Common myeloid progenitor, CD34-positive (primary cell): ENCODE results near the gene PPP2R5C.

Source experiments
- CTCF ChIA-PET: fragments of 350-600 bp; sonication (Branson Sonifier 250); formaldehyde crosslinking; loops from one replicate; lab custom pipeline; 2021; ENCODE audit warnings: antibody characterized with exemption; lab: Charles Lee
- POLR2A ChIA-PET: fragments of 350-600 bp; sonication (Branson Sonifier 250); formaldehyde crosslinking; loops from one replicate; lab custom pipeline; 2021; ENCODE audit warnings: antibody characterized with exemption; lab: Charles Lee
- DNase-seq, 3 donors: peaks; one replicate each; pipeline versions ENCODE4 v3.0.0 to v3.0.0-alpha.2; 2013
- H3K27ac ChIP-seq, 2 experiments: 1 replicate in 1 of 2; 2 replicates in 1 of 2; pipeline ENCODE4 v1.7.0; 2013; ENCODE audit warnings: inconsistent platforms in 2 of 2, low read length in 2 of 2, mild to moderate bottlenecking in 2 of 2, low read depth in 1 of 2, moderate library complexity in 1 of 2; ENCODE audit not compliant: severe bottlenecking in 2 of 2, insufficient read depth in 1 of 2, poor library complexity in 1 of 2
- H3K27me3 ChIP-seq, 5 experiments: replicated peaks in 2 of 5; 1 replicate in 3 of 5; 2 replicates in 2 of 5; pipeline versions ENCODE4 v1.6.1 to v1.7.0; 2013; ENCODE audit warnings: low read length in 4 of 5, mild to moderate bottlenecking in 2 of 5, moderate library complexity in 2 of 5, inconsistent platforms in 1 of 5; ENCODE audit not compliant: insufficient read depth in 5 of 5, control insufficient read depth in 4 of 5
- H3K36me3 ChIP-seq, 4 experiments: 1 replicate in 2 of 4; 2 replicates in 2 of 4; pipeline versions ENCODE4 v1.6.1 to v1.7.0; 2013; ENCODE audit warnings: low read length in 3 of 4, control low read depth in 1 of 4, mild to moderate bottlenecking in 1 of 4; ENCODE audit not compliant: control insufficient read depth in 4 of 4, insufficient read depth in 4 of 4
- H3K4me1 ChIP-seq, 4 experiments: 1 replicate in 3 of 4; 2 replicates in 1 of 4; pipeline versions ENCODE4 v1.6.1 to v1.7.1; 2013; ENCODE audit warnings: low read length in 3 of 4, mild to moderate bottlenecking in 3 of 4, control low read depth in 1 of 4, inconsistent platforms in 1 of 4, moderate library complexity in 1 of 4; ENCODE audit not compliant: control insufficient read depth in 4 of 4, insufficient read depth in 4 of 4; ENCODE audit errors: control extremely low read depth in 1 of 4
- H3K4me3 ChIP-seq, 7 experiments: 1 replicate in 4 of 7; 2 replicates in 3 of 7; pipeline versions ENCODE4 v1.5.1 to v1.7.0; 2013; ENCODE audit warnings: mild to moderate bottlenecking in 7 of 7, low read length in 6 of 7, moderate library complexity in 6 of 7, inconsistent platforms in 2 of 7, low read depth in 2 of 7, control low read depth in 1 of 7; ENCODE audit not compliant: insufficient read depth in 4 of 7, control insufficient read depth in 1 of 7; ENCODE audit errors: extremely low read depth in 1 of 7
- H3K9me3 ChIP-seq, 5 experiments: 1 replicate in 4 of 5; 2 replicates in 1 of 5; pipeline versions ENCODE4 v1.6.1 to v1.7.1; 2013; ENCODE audit warnings: low read length in 4 of 5, mild to moderate bottlenecking in 2 of 5, inconsistent platforms in 1 of 5, low read depth in 1 of 5, moderate library complexity in 1 of 5; ENCODE audit not compliant: control insufficient read depth in 4 of 5, insufficient read depth in 2 of 5; ENCODE audit errors: control extremely low read depth in 1 of 5
- WGBS: methylation state at CpG from one replicate; pipeline ENCODE4 v1.1.5; 2013; ENCODE audit not compliant: insufficient coverage; 5-methylcytosine and 5-hydroxymethylcytosine counted together

Gene PPP2R5C

DNA sequence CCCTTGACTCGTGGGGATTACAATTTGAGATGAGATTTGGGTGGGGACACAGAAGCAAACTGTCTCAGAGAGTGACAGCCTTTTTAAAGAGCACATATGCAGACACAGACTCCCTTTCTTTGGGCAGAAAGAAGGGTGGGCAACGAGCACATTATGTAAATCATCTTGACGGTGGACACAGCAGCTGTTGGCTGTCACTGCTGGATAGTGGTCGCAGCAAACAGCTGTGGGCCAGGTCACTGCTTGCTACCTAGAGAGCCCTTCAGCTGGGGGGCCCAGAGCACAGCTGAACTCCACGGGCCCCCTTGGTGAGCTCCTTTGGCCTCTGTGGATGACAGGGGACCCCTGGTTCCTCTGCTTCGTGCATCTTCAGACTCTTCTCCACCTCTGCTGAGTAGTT lies 23.1 kb downstream of the PPP2R5C start:
- H3K36me3 ChIP-seq, result no peaks in the 10 kb centered on the region
- no peak overlapping the region for H3K27ac ChIP-seq
- H3K27me3 ChIP-seq, result peaks cover 0 to 27% (median 9%) of the 10 kb centered on the region in 5 experiments
- H3K4me1 ChIP-seq, result peaks cover 0 to 11% (median 5%) of the 10 kb centered on the region in 4 experiments
- WGBS, result 98% methylated on average over 5 of the region's 6 CpGs
- POLR2A ChIA-PET, result interaction anchor here (0.7 kb wide), 1 partner anchor 14 kb away, joined by 3 read pairs; no protein-coding TSS in a partner anchor
- no peak overlapping the region for H3K4me3 ChIP-seq
- CTCF ChIA-PET, result interaction anchor here (1.1 to 1.8 kb wide), 3 partner anchors 13 to 22 kb away, joined by 3 to 7 read pairs (median 3); no protein-coding TSS in a partner anchor
- H3K9me3 ChIP-seq, result peaks cover 0 to 2% (median 0%) of the 10 kb centered on the region in 5 experiments
- DNase-seq, result no peak

DNA sequence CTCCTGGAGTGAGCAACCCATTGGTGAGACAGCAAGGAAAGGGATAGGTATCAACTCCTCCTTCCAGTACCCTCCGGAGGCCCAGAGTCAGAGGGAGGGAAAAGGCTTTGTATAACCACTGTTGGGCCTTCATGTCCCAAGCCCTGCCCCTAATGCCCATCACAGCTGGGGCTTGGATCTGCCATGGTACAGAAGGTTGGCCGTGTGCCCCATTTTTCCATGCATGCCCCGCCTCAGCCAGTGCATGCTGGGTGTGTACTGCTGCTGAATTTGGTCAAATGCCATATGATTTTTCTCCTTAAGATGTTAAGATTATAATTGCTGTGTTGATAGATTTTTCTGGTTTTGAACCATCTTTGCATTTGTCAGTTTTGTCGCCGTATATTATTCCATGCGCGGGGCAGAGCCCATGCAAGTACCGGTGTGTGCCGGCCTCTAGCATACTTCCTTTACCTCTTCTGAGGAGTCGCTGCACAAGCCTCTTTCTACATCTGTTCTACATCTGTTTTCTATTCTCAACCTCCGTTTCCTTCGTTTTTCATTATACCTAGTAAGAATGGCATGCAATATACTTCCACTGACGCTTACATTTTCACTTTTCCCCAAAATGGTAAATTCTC lies 26.6 kb downstream of the PPP2R5C start:
- Histone ChIP-seq H3K27ac (no peak overlapping the region), H3K27me3 (peaks cover 0 to 4% (median 2%) of the 10 kb centered on the region in 5 experiments), H3K9me3 (peaks cover 0 to 2% (median 0%) of the 10 kb centered on the region in 5 experiments), H3K4me3 (no peak overlapping the region), H3K4me1 (peaks cover 0 to 4% (median 0%) of the 10 kb centered on the region in 4 experiments), H3K36me3 (no peaks in the 10 kb centered on the region)
- WGBS, result 95% methylated on average over 12 of the region's 13 CpGs
- ChIA-PET POLR2A (no interaction called here), CTCF (no interaction called here)
- no peak for DNase-seq

DNA sequence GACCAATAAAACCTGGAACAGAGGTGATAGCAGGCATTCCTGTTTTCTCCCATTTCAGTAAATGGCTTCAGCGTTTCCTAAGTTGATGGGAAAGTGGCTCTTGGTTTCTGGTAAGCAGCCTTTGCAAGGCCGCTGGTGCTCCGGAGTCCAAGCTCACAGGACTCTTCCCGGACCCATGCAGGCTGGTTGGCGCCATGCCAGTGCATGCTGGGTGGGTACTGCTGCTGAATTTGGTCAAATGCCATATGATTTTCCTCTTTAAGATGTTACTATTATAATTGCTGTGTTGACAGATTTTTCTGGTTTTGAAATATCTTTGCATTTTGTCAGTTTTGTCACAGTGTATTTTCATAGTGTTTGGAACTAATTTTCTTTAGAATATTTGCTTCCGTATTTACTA lies 27.7 kb downstream of the PPP2R5C start:
- H3K9me3 ChIP-seq, result peaks cover 0 to 10% (median 4%) of the 10 kb centered on the region in 5 experiments
- H3K36me3 ChIP-seq, result no peaks in the 10 kb centered on the region
- 100% methylated on average over 5 of the region's 6 CpGs for WGBS
- no peaks in the 10 kb centered on the region for H3K27me3 ChIP-seq
- POLR2A ChIA-PET, result no interaction called here
- DNase-seq, result no peak
- no peak overlapping the region for H3K4me3 ChIP-seq
- H3K27ac ChIP-seq, result no peak overlapping the region
- CTCF ChIA-PET, result no interaction called here
- H3K4me1 ChIP-seq, result peaks cover 0 to 4% (median 0%) of the 10 kb centered on the region in 4 experiments

DNA sequence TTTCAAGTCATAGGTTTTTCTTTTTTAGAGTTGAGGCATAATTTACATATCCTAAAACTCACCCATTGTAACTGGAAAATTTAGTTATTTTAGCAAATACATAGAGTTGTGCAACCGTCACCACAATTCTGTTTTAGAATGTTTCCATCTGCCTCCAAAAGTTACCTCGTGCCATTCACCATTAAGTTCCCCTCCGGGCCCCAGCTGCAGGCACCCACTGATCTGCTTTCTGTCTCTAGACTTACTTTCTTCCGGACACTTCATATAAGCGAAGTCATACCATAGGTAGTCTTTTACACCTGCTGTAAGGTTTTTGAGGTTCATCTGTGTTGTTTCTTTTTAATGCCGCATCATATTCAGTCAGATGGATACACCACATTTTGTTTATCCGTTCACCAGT lies 28.7 kb downstream of the PPP2R5C start:
- Histone ChIP-seq H3K4me1 (peaks cover 0 to 4% (median 0%) of the 10 kb centered on the region in 4 experiments), H3K27me3 (no peaks in the 10 kb centered on the region), H3K9me3 (peaks cover 0 to 9% (median 4%) of the 10 kb centered on the region in 5 experiments), H3K27ac (no peak overlapping the region), H3K4me3 (no peak overlapping the region), H3K36me3 (no peaks in the 10 kb centered on the region)
- CTCF ChIA-PET, result interaction anchor here (1.2 to 1.8 kb wide), 3 partner anchors 12 to 19 kb away, joined by 3 to 7 read pairs (median 6); no protein-coding TSS in a partner anchor
- no peak for DNase-seq
- POLR2A ChIA-PET, result no interaction called here
- 92% methylated on average over 4 of the region's 7 CpGs for WGBS

DNA sequence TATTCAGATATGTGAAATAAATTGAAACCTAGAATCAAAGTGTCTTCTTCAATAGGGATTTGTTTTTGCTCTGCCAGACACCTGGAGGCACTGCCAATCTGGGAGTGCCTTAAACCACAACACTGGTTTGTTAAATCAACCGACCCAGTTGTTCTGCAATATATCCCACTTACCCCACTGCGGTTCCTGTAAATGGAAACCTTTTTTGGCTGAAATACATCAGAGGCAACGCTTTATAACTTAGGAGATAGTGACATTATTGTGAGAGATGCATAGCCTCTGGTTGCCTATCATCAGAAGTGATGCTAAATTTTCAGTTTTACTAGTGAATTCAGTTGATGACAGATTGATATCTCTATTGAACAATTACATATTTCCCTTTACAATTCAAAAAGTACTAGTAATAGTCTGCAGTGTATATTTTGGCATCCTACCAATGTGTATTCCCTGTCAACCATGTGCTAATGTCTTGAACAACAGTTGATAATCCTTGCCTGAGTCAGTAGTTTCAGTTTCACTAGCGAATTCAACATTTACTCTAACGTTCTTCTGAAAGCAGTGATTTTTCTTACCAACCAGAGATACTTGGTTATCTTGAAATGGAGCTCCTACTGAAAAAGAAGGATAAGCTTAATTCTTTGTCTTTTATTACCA lies 30.5 kb downstream of the PPP2R5C start:
- H3K27ac ChIP-seq, result no peak overlapping the region
- CTCF ChIA-PET, result interaction anchor here (0.9 to 1.8 kb wide), 5 partner anchors 8 to 22 kb away, joined by 3 to 7 read pairs (median 6); no protein-coding TSS in a partner anchor
- no peaks in the 10 kb centered on the region for H3K36me3 ChIP-seq
- peak overlapping the region in 2 of 7 experiments; percentile 0 to 63 for H3K4me3 ChIP-seq
- POLR2A ChIA-PET, result no interaction called here
- WGBS, result 13% methylated on average over 2 of the region's 5 CpGs
- H3K27me3 ChIP-seq, result no peaks in the 10 kb centered on the region
- H3K9me3 ChIP-seq, result peaks cover 0 to 9% (median 4%) of the 10 kb centered on the region in 5 experiments
- peak in 2 of 3 donors; percentile 51 to 63 for DNase-seq
- peaks cover 0 to 4% (median 0%) of the 10 kb centered on the region in 4 experiments for H3K4me1 ChIP-seq

DNA sequence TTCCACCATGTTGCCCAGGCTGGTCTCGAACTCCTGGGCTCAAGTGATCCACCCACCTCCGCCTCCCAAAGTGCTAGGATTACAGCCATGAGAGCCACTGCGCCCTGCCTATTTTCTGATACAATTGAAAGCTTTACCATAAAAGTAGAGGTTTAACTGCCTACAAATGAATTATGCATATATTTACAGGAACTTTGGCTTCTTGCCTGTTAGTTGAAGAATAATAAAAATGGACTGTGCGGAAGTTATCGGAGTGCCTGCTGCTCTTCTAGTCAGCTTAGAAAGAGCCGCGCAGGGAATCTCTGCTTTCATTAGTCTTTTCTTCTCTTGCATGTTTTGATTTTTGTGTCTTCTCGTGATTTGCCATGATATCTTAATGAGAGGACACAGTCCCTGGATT lies 34.5 kb downstream of the PPP2R5C start:
- H3K4me1 ChIP-seq, result peaks cover 0 to 4% (median 0%) of the 10 kb centered on the region in 4 experiments
- ChIA-PET POLR2A (no interaction called here), CTCF (no interaction called here)
- peaks cover 0 to 9% (median 4%) of the 10 kb centered on the region in 5 experiments for H3K9me3 ChIP-seq
- H3K4me3 ChIP-seq, result no peak overlapping the region
- no peak for DNase-seq
- H3K27ac ChIP-seq, result no peak overlapping the region
- WGBS, result 100% methylated on average over 5 of the region's 8 CpGs
- peaks cover 0 to 2% (median 0%) of the 10 kb centered on the region in 5 experiments for H3K27me3 ChIP-seq
- H3K36me3 ChIP-seq, result no peaks in the 10 kb centered on the region

DNA sequence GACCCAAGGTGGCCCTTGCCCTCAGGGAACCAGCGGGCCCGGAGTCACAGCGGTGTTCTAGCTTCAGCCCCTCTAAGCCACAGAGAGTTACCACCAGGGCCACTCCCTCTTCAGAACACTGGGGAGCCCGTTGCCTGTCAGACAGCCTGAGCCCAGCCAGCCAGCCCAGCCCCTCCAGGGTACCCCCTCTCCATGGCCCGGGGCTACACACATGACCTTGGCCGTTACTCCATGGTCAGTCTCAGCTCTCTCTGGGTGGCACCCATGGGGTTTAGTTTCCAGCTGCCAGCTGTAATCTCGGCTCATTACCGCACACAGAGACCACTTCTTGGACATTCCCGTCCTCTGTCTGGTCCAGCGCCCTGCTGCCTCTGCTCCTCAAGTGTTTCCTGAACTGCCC lies 35.0 kb downstream of the PPP2R5C start:
- H3K27ac ChIP-seq, result no peak overlapping the region
- WGBS, result 96% methylated on average over 8 of the region's 10 CpGs
- no peaks in the 10 kb centered on the region for H3K36me3 ChIP-seq
- DNase-seq, result no peak
- CTCF ChIA-PET, result no interaction called here
- peaks cover 0 to 2% (median 0%) of the 10 kb centered on the region in 5 experiments for H3K27me3 ChIP-seq
- POLR2A ChIA-PET, result no interaction called here
- peaks cover 0 to 9% (median 4%) of the 10 kb centered on the region in 5 experiments for H3K9me3 ChIP-seq
- no peak overlapping the region for H3K4me3 ChIP-seq
- peaks cover 0 to 4% (median 0%) of the 10 kb centered on the region in 4 experiments for H3K4me1 ChIP-seq
